Gastroesophageal sphincter (tissue), 4 donors: ENCODE results near the gene RFX8. TPM values are rescaled to one million over a fixed set of nuclear protein-coding genes. Genes with fewer than 3 reads are reported as not detected.

ENCODE experiments used
- ATAC-seq: fragments of 150-250 bp; one replicate; pipeline ENCODE4 v1.9.1; 2016; ENCODE audit warnings: mild to moderate bottlenecking, moderate library complexity
- H3K27ac ChIP-seq, 4 donors: fragments of 200-600 bp; sonication (generic) in 3 of 4; 1 replicate in 3 of 4; 2 replicates in 1 of 4; pipeline ENCODE4 v1.5.1; 2016 to 2019
- H3K27me3 ChIP-seq: fragments of 200-600 bp; sonication (generic); one replicate; pipeline ENCODE4 v1.5.1; 2019
- H3K36me3 ChIP-seq, 2 donors: fragments of 200-600 bp; sonication (generic); one replicate each; pipeline ENCODE4 v1.5.1; 2019; ENCODE audit warnings: control low read depth in 1 of 2
- H3K4me1 ChIP-seq, 3 donors: fragments of 200-600 bp; sonication (generic); 1 replicate in 2 of 3; 2 replicates in 1 of 3; pipeline ENCODE4 v1.5.1; 2016 to 2019; ENCODE audit warnings: control low read depth in 2 of 3
- H3K4me3 ChIP-seq, 2 donors: fragments of 200-600 bp; sonication (generic); one replicate each; pipeline ENCODE4 v1.5.1; 2019; ENCODE audit warnings: mild to moderate bottlenecking in 1 of 2, moderate library complexity in 1 of 2
- H3K9me3 ChIP-seq, 3 donors: fragments of 200-600 bp; sonication (generic); one replicate each; pipeline ENCODE4 v1.5.1; 2017 to 2019; ENCODE audit warnings: control low read depth in 2 of 3
- CTCF ChIP-seq, 4 experiments: fragments of 200-600 bp in 2 of 4; fragments of 450-650 bp in 2 of 4; sonication (generic) in 1 of 4; IDR thresholded peaks; one replicate each; pipeline ENCODE4 v1.5.1; 2017 to 2019; ENCODE audit warnings: antibody characterized with exemption in 4 of 4, mild to moderate bottlenecking in 2 of 4, moderate library complexity in 2 of 4
- EP300 ChIP-seq: sonication (generic); formaldehyde crosslinking; IDR thresholded peaks from one replicate; pipeline ENCODE4 v1.6.1; 2017; ENCODE audit warnings: antibody characterized with exemption, mild to moderate bottlenecking
- POLR2A ChIP-seq, 2 donors: fragments of 450-650 bp; IDR thresholded peaks; one replicate each; pipeline ENCODE4 v1.6.1; 2017; ENCODE audit warnings: antibody characterized with exemption in 2 of 2, mild to moderate bottlenecking in 2 of 2, moderate library complexity in 1 of 2
- POLR2AphosphoS5 ChIP-seq: sonication (generic); formaldehyde crosslinking; IDR thresholded peaks from one replicate; pipeline ENCODE4 v1.6.1; 2017; ENCODE audit warnings: antibody characterized with exemption
- WGBS, 2 donors: methylation state at CpG; one replicate each; pipeline ENCODE4 v1.1.5; 2018; ENCODE audit warnings: low coverage in 1 of 2; 5-methylcytosine and 5-hydroxymethylcytosine counted together
- total RNA-seq, 4 donors: library from RNA; depleted of rRNA; stranded (reverse); fragments of >200 nt; gene quantifications; one replicate each; pipeline ENCODE4 v1.1.0, GENCODE V29; 2016

Gene RFX8
- total RNA-seq, 4 donors from 2014 or later = 0.54 TPM; not detected in 3

GRCh38 chr2:101360232-101360631, 114.7 kb downstream of the RFX8 start:
- 80 to 100% methylated on average over 1 to 3 of the region's 4 CpGs for WGBS, 2 donors
- no peaks in the 10 kb centered on the region for H3K36me3 ChIP-seq
- no peaks in the 10 kb centered on the region for H3K9me3 ChIP-seq

GRCh38 chr2:101359410-101359954, 115.4 kb downstream of the RFX8 start:
- no peak overlapping the region for H3K4me3 ChIP-seq
- ATAC-seq = no peak
- H3K36me3 ChIP-seq = no peaks in the 10 kb centered on the region
- WGBS, 2 donors = 81 to 83% methylated on average over 3 to 7 of the region's 7 CpGs
- H3K27ac ChIP-seq = no peak overlapping the region
- no peaks in the 10 kb centered on the region for H3K9me3 ChIP-seq
- TF ChIP-seq CTCF (IDR thresholded peaks at IDR 0.05) = no peak
- TF ChIP-seq POLR2A (IDR thresholded peaks at IDR 0.05) = no peak
- TF ChIP-seq POLR2AphosphoS5 = no peak
- TF ChIP-seq EP300 = no peak
- no peaks in the 10 kb centered on the region for H3K27me3 ChIP-seq
- H3K4me1 ChIP-seq = no peaks in the 10 kb centered on the region

More at GRCh38 chr2:101360232-101360631, 114.7 kb downstream of the RFX8 start:
- Histone ChIP-seq H3K27me3 (no peaks in the 10 kb centered on the region), H3K4me1 (no peaks in the 10 kb centered on the region), H3K4me3 (no peak overlapping the region), H3K27ac (no peak overlapping the region)
- TF ChIP-seq POLR2AphosphoS5 = no peak
- TF ChIP-seq CTCF (IDR thresholded peaks at IDR 0.05) = no peak
- no peak for TF ChIP-seq POLR2A (IDR thresholded peaks at IDR 0.05)
- TF ChIP-seq EP300 = no peak
- no peak for ATAC-seq

- TF ChIP-seq POLR2A (IDR thresholded peaks at IDR 0.05) = no peak
- no peak for TF ChIP-seq EP300
- TF ChIP-seq POLR2AphosphoS5 = no peak
- TF ChIP-seq CTCF (IDR thresholded peaks at IDR 0.05) = no peak
- H3K27ac ChIP-seq = no peak overlapping the region
- H3K4me3 ChIP-seq = no peak overlapping the region
- no peaks in the 10 kb centered on the region for H3K36me3 ChIP-seq
- no peaks in the 10 kb centered on the region for H3K4me1 ChIP-seq
- no peaks in the 10 kb centered on the region for H3K9me3 ChIP-seq
- no peaks in the 10 kb centered on the region for H3K27me3 ChIP-seq
- ATAC-seq = no peak
Measured at GRCh38 chr2:101357376-101357775, 117.5 kb downstream of the RFX8 start.

GRCh38 chr2:101356521-101356920, 118.4 kb downstream of the RFX8 start:
- Histone ChIP-seq H3K4me1 (no peaks in the 10 kb centered on the region), H3K27ac (no peak overlapping the region), H3K9me3 (no peaks in the 10 kb centered on the region), H3K27me3 (no peaks in the 10 kb centered on the region), H3K36me3 (no peaks in the 10 kb centered on the region), H3K4me3 (no peak overlapping the region)
- no peak for ATAC-seq
- WGBS, 2 donors = 29 to 46% methylated on average over 2 of the region's 2 CpGs
- no peak for TF ChIP-seq POLR2A (IDR thresholded peaks at IDR 0.05)
- no peak for TF ChIP-seq POLR2AphosphoS5
- TF ChIP-seq EP300 = no peak
- no peak for TF ChIP-seq CTCF (IDR thresholded peaks at IDR 0.05)

- no peaks in the 10 kb centered on the region for H3K9me3 ChIP-seq
- no peak overlapping the region for H3K27ac ChIP-seq
- 17 to 75% methylated on average over 1 to 6 of the region's 6 CpGs for WGBS, 2 donors
- no peak overlapping the region for H3K4me3 ChIP-seq
- no peak for ATAC-seq
- H3K27me3 ChIP-seq = no peaks in the 10 kb centered on the region
- TF ChIP-seq EP300 = no peak
- TF ChIP-seq POLR2AphosphoS5 = no peak
- no peak for TF ChIP-seq POLR2A (IDR thresholded peaks at IDR 0.05)
- no peak for TF ChIP-seq CTCF (IDR thresholded peaks at IDR 0.05)
- no peaks in the 10 kb centered on the region for H3K36me3 ChIP-seq
- no peaks in the 10 kb centered on the region for H3K4me1 ChIP-seq
Measured at GRCh38 chr2:101356055-101356454, 118.9 kb downstream of the RFX8 start.
